Activated gamma-delta T cell (primary cell): ENCODE measurements around the gene SMAD1.
"Not testable (repeated sequence)": the region's sequence is repeated elsewhere in the genome, so short reads cannot be mapped to it uniquely, and the experiment has no call there.

Experiments
- DNase-seq: peaks from one replicate; lab custom pipeline; 2025; lab: John Stamatoyannopoulos, UW

The SMAD1 gene

GRCh38 chr4:145563293-145563985, 81.8 kb downstream of the SMAD1 start:
- no peak for DNase-seq

- no peak for DNase-seq
Observed at GRCh38 chr4:145564540-145564939, 82.9 kb downstream of the SMAD1 start.

GRCh38 chr4:145565328-145565727, 83.7 kb downstream of the SMAD1 start:
- DNase-seq: no peak

DNA sequence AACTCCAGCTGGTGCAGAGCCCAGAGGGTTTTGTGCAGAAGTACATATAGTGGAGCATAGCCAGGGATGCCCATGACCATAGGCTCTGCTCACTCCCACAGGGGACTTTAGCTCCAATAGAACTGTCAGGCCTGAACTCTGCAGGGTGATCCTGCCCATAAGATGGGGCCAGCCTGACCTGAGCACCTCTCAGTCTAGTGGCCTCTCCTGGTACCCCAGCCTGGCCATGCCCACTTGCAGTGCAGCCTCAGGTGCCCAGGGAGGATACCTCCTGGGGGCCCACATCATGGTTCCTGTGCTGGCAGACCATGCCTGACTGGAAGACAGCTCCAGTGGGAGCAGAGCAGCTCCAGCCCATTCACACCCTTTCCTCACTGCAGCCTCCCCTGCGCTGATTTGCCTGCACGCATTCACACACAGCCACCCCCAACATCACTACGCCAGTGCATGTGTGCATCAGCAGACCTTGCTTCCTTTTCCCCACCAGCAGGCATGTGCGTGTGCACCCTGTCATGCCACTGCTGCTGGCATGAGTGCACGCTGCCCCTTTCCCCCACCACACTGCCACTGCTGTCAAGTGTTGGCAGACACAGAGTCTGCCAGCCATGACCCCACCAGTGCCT, 84.5 kb downstream of the SMAD1 start:
- no peak for DNase-seq

GRCh38 chr4:145566768-145567167, 85.1 kb downstream of the SMAD1 start:
- DNase-seq: no peak

DNA sequence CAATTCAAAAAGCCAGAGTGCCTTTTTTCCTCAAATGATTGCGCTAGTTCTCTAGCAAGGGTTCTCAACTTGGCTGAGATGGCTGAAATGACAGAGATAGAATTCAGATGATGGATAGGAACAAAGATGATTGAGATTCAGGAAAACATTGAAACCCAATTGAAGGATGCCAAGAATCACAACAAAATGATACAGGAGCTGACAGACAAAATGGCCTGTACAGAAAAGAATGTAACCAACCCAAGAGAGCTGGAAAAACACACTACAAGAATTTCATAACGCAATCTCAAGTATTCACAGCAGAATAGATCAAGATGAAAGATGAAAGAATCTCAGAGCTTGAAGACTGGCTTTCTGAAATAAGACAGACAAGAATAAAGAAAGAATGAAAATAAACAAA, 85.9 kb downstream of the SMAD1 start:
- DNase-seq: no peak

GRCh38 chr4:145574546-145574945, 92.9 kb downstream of the SMAD1 start:
- not testable (repeated sequence) for DNase-seq

DNA sequence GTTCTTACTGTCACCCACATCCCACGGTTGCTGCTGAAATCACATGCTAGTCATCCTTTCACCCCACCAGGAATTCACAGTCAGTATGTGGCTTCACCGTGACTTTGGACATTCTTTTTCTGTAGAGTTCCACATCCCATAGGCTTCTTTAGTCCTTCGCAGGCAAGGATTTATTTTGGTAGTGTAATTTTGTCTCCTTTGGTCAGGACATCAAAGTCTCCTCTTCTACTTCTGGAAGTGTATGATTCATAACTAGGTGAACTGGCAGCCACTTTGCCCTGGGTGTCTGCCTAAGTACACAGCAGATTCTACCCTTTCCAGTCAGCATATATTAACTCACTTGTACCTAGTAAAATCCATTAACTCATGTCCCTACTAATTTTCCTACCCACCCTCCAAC, 99.3 kb downstream of the SMAD1 start:
- no peak for DNase-seq

GRCh38 chr4:145583191-145584055, 101.8 kb downstream of the SMAD1 start:
- no peak for DNase-seq

DNA sequence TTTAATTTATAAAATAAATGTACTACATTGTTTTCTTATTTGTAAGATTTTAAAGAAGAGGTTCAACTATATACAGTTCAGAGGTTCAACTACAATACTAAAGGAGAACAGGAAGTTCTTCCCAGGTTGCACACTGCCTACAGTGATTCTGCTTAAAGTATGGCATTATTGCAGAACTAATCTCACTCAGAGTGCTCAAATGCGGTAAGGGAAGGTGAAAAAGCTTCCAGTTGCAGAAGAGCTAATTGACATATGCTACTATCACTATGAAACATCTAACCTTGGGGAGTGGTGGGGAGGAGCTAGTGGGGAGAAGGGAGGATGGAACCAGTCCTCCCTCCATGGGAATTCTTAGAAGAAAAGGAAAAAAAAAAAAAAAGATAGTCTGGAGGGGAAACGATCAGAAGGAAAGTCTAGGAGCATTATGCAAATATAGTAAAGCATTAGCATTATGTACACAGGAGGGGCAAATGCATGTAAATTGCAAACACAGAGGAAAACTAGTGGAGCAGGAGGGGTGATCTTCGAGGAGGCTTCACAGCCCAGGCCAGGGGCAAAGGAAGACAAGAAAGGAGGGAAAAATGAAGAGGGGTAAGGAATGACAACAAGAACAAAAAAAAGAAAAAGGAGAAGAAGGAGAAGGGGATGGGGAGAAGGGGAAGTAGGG, 105.6 kb downstream of the SMAD1 start:
- DNase-seq: no peak

GRCh38 chr4:145589381-145589780, 107.7 kb downstream of the SMAD1 start:
- not testable (repeated sequence) for DNase-seq

- no peak for DNase-seq
Observed at GRCh38 chr4:145589916-145590702, 108.5 kb downstream of the SMAD1 start.

GRCh38 chr4:145602129-145602760, 120.6 kb downstream of the SMAD1 start:
- DNase-seq: no peak

DNA sequence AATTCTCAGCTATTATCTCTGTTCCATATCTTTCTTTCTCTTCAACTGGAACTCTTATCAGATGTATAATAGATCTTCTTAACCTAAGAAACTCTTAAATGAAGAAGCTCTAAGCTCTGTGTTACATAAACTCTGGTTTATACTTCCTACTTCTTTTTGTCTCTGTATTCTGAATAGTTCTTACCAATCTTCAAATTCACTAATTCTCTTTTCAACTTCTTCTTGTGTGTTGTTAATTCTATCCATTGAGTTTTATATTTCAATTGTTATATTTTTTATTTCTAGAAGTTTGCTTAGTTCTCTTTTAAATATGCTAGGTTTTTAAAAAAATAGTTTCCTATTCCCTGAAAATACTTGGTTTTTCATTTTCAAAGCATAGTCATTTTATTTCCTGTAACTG, 124.3 kb downstream of the SMAD1 start:
- DNase-seq: no peak
